GM12865 (cell line): ENCODE data around the gene ST6GALNAC3.

Experiments used
- DNase-seq: peaks from one replicate; pipeline ENCODE4 v3.0.0; 2010; ENCODE audit warnings: low read depth
- H3K4me3 ChIP-seq: 2 replicates; pipeline ENCODE4 v1.5.1; 2011; ENCODE audit warnings: mild to moderate bottlenecking, low read depth, low read length, control low read depth
- CTCF ChIP-seq: IDR thresholded peaks from 2 replicates; pipeline ENCODE4 v1.5.1; 2011; ENCODE audit warnings: low read length, control low read depth, low read depth, inconsistent platforms; ENCODE audit not compliant: insufficient read depth; ENCODE audit errors: missing control alignments

The ST6GALNAC3 gene

GRCh38 chr1:76084029-76084627 is 9.6 kb downstream of the ST6GALNAC3 start:
- no peak for TF ChIP-seq CTCF
- no peak for DNase-seq
- H3K4me3 ChIP-seq, result no peak overlapping the region

- no peak for TF ChIP-seq CTCF
- no peak overlapping the region for H3K4me3 ChIP-seq
- DNase-seq, result no peak
Measured at GRCh38 chr1:76084685-76085084, 10.1 kb downstream of the ST6GALNAC3 start.

- H3K4me3 ChIP-seq, result no peak overlapping the region
- no peak for DNase-seq
- TF ChIP-seq CTCF, result no peak
Measured at GRCh38 chr1:76086109-76086508, 11.6 kb downstream of the ST6GALNAC3 start.

- no peak overlapping the region for H3K4me3 ChIP-seq
- no peak for DNase-seq
- TF ChIP-seq CTCF, result no peak
Measured at GRCh38 chr1:76086597-76086996, 12.1 kb downstream of the ST6GALNAC3 start.

GRCh38 chr1:76090283-76091203 is 16.0 kb downstream of the ST6GALNAC3 start:
- no peak for TF ChIP-seq CTCF
- H3K4me3 ChIP-seq, result no peak overlapping the region
- no peak for DNase-seq

GRCh38 chr1:76092812-76093211 is 18.3 kb downstream of the ST6GALNAC3 start:
- TF ChIP-seq CTCF, result no peak
- no peak overlapping the region for H3K4me3 ChIP-seq
- DNase-seq, result no peak
